SK-N-SH (cell line): ENCODE measurements around the gene SEMA3C. TPM values are rescaled to one million over a fixed set of nuclear protein-coding genes. Genes with fewer than 3 reads are reported as not detected.
A peak's percentile ranks its signal among the peaks of the same experiment; 100 is the strongest.

Experiments
- CTCF ChIA-PET: fragments of 300-600, 350-600 bp; formaldehyde crosslinking; extraction: SDS; loops from one replicate; lab custom pipeline; 2021; lab: Yijun Ruan, JAX
- POLR2A ChIA-PET: fragments of 350-600 bp; sonication (Branson Sonifier 250); formaldehyde crosslinking; extraction: SDS; loops from one replicate; lab custom pipeline; 2020; ENCODE audit warnings: antibody characterized with exemption, inconsistent platforms; lab: Yijun Ruan, JAX
- DNase-seq: peaks from one replicate; pipeline ENCODE4 v3.0.0; 2012
- H2AFZ ChIP-seq: fragments of 200-600 bp; sonication (generic); 2 replicates; pipeline ENCODE4 v1.8.1; 2016; ENCODE audit warnings: antibody characterized with exemption, mild to moderate bottlenecking, low read depth
- H3F3A ChIP-seq: fragments of 200-600 bp; sonication (generic); replicated peaks from 2 replicates; pipeline ENCODE3; 2016; ENCODE audit warnings: antibody characterized with exemption, mild to moderate bottlenecking; ENCODE audit not compliant: insufficient read depth
- H3K27ac ChIP-seq, 2 experiments: fragments of 200-500 bp in 1 of 2; fragments of 200-600 bp in 1 of 2; sonication (Bioruptor generic) in 1 of 2; sonication (generic), shearing (Covaris generic) in 1 of 2; 2 replicates each; pipeline versions ENCODE4 v1.5.1 to v1.6.1; 2014 to 2016; ENCODE audit warnings: low read depth in 2 of 2, inconsistent platforms in 1 of 2, low read length in 1 of 2, mild to moderate bottlenecking in 1 of 2, mixed read lengths in 1 of 2
- H3K27me3 ChIP-seq: fragments of 200-600 bp; sonication (generic), shearing (Covaris generic); 2 replicates; pipeline ENCODE4 v1.6.1; 2016; ENCODE audit warnings: mixed run types; ENCODE audit not compliant: insufficient read depth
- H3K36me3 ChIP-seq, 2 experiments: fragments of 200-500 bp in 1 of 2; fragments of 200-600 bp in 1 of 2; sonication (Bioruptor generic) in 1 of 2; sonication (generic) in 1 of 2; replicated peaks in 1 of 2; 2 replicates each; pipeline versions ENCODE3 to v1.5.1; 2014 to 2016; ENCODE audit warnings: low read length in 1 of 2, mild to moderate bottlenecking in 1 of 2; ENCODE audit not compliant: insufficient read depth in 2 of 2, control insufficient read depth in 1 of 2
- H3K4me1 ChIP-seq, 2 experiments: fragments of 200-500 bp in 1 of 2; fragments of 200-600 bp in 1 of 2; sonication (Bioruptor generic) in 1 of 2; sonication (generic), shearing (Covaris generic) in 1 of 2; 2 replicates each; pipeline versions ENCODE4 v1.5.1 to v1.6.1; 2014 to 2016; ENCODE audit warnings: low read depth in 1 of 2, low read length in 1 of 2, mixed run types in 1 of 2; ENCODE audit not compliant: insufficient read depth in 2 of 2, control insufficient read depth in 1 of 2
- H3K4me2 ChIP-seq: fragments of 200-600 bp; sonication (generic), shearing (Covaris generic); 2 replicates; pipeline ENCODE4 v1.6.1; 2017; ENCODE audit warnings: mixed run types
- H3K4me3 ChIP-seq, 2 experiments: fragments of 200-500 bp in 1 of 2; fragments of 200-600 bp in 1 of 2; sonication (Bioruptor generic) in 1 of 2; sonication (generic), shearing (Covaris generic) in 1 of 2; 2 replicates each; pipeline versions ENCODE4 v1.5.1 to v1.8.1; 2014 to 2016; ENCODE audit warnings: low read depth in 2 of 2, inconsistent platforms in 1 of 2, low read length in 1 of 2, mild to moderate bottlenecking in 1 of 2, mixed read lengths in 1 of 2, moderate library complexity in 1 of 2
- H3K79me2 ChIP-seq: fragments of 200-600 bp; sonication (generic); 2 replicates; pipeline ENCODE4 v1.8.1; 2017; ENCODE audit warnings: mild to moderate bottlenecking; ENCODE audit not compliant: insufficient read depth
- H3K9ac ChIP-seq: fragments of 200-600 bp; sonication (generic); 2 replicates; pipeline ENCODE4 v1.6.1; 2017; ENCODE audit warnings: mixed run types
- H3K9me2 ChIP-seq: fragments of 200-600 bp; sonication (generic); 2 replicates; pipeline ENCODE4 v1.6.1; 2017; ENCODE audit warnings: mixed run types
- H3K9me3 ChIP-seq: fragments of 200-600 bp; sonication (generic); 2 replicates; pipeline ENCODE4 v1.6.1; 2017; ENCODE audit warnings: mixed run types, mild to moderate bottlenecking, moderate library complexity
- H4K20me1 ChIP-seq: fragments of 200-600 bp; sonication (generic); 2 replicates; pipeline ENCODE4 v1.6.1; 2017; ENCODE audit warnings: mild to moderate bottlenecking, mixed run types; ENCODE audit not compliant: insufficient read depth
- CHD2 ChIP-seq: fragments of 150-350 bp; IDR thresholded peaks from 2 replicates; pipeline ENCODE4 v1.6.1; 2018; ENCODE audit warnings: low read length; ENCODE audit not compliant: partially characterized antibody
- EP300 ChIP-seq, 2 experiments: IDR thresholded peaks; 2 replicates each; pipeline versions ENCODE4 v1.4.0 to v1.6.1; 2012; ENCODE audit warnings: borderline replicate concordance in 1 of 2, low read depth in 1 of 2, low read length in 1 of 2
- EZH2phosphoT487 ChIP-seq: fragments of 200-600 bp; sonication (generic); IDR thresholded peaks from 2 replicates; pipeline ENCODE4 v1.6.1; 2017; ENCODE audit warnings: low read depth, mixed run types, mild to moderate bottlenecking, antibody characterized with exemption, moderate library complexity, borderline replicate concordance
- FOSL2 ChIP-seq: IDR thresholded peaks from 2 replicates; pipeline ENCODE4 v1.4.0; 2012; ENCODE audit warnings: low read depth, mild to moderate bottlenecking, moderate library complexity, borderline replicate concordance
- FOXM1 ChIP-seq: IDR thresholded peaks from 2 replicates; pipeline ENCODE4 v1.4.0; 2012; ENCODE audit warnings: low read depth, mild to moderate bottlenecking
- GABPA ChIP-seq: IDR thresholded peaks from 2 replicates; pipeline ENCODE4 v1.4.0; 2012; ENCODE audit warnings: low read depth, mild to moderate bottlenecking
- GATA2 ChIP-seq: sonication (generic); formaldehyde crosslinking; IDR thresholded peaks from 2 replicates; pipeline ENCODE4 v1.5.0; 2020; ENCODE audit warnings: mild to moderate bottlenecking, missing genetic modification reagents
- IRF3 ChIP-seq: fragments of 150-350 bp; IDR thresholded peaks from 2 replicates; pipeline ENCODE4 v1.6.1; 2016; ENCODE audit warnings: mild to moderate bottlenecking, low read depth, low read length
- JUND ChIP-seq: IDR thresholded peaks from 2 replicates; pipeline ENCODE4 v1.4.0; 2012
- MAX ChIP-seq: IDR thresholded peaks from 2 replicates; pipeline ENCODE4 v1.4.0; 2012; ENCODE audit warnings: low read depth
- MXI1 ChIP-seq: IDR thresholded peaks from 2 replicates; pipeline ENCODE4 v1.6.1; 2012; ENCODE audit warnings: mild to moderate bottlenecking, low read depth, low read length, improper control_type of control experiment
- NFIC ChIP-seq: IDR thresholded peaks from 2 replicates; pipeline ENCODE4 v1.4.0; 2012; ENCODE audit warnings: borderline replicate concordance
- NRF1 ChIP-seq: IDR thresholded peaks from 2 replicates; pipeline ENCODE4 v1.6.1; 2012; ENCODE audit warnings: low read depth, mild to moderate bottlenecking, low read length
- PBX3 ChIP-seq: IDR thresholded peaks from 2 replicates; pipeline ENCODE4; 2012
- RAD21 ChIP-seq: IDR thresholded peaks from 2 replicates; pipeline ENCODE4 v1.6.1; 2012; ENCODE audit warnings: mild to moderate bottlenecking, low read length
- RCOR1 ChIP-seq: fragments of 150-350 bp; IDR thresholded peaks from 2 replicates; pipeline ENCODE4 v1.6.1; 2017; ENCODE audit warnings: antibody characterized with exemption, low read length
- REST ChIP-seq: IDR thresholded peaks from 2 replicates; pipeline ENCODE4 v1.6.1; 2012; ENCODE audit warnings: mild to moderate bottlenecking, low read depth, low read length, moderate library complexity
- RXRA ChIP-seq: IDR thresholded peaks from 2 replicates; pipeline ENCODE4 v1.4.0; 2012; ENCODE audit warnings: low read depth, mild to moderate bottlenecking, borderline replicate concordance
- SIN3A ChIP-seq: IDR thresholded peaks from 2 replicates; pipeline ENCODE4 v1.6.1; 2012; ENCODE audit warnings: low read depth, mild to moderate bottlenecking, low read length, moderate library complexity, borderline replicate concordance
- SMC3 ChIP-seq: IDR thresholded peaks from 2 replicates; pipeline ENCODE4 v1.6.1; 2012; ENCODE audit warnings: low read depth, low read length, improper control_type of control experiment
- TCF12 ChIP-seq: IDR thresholded peaks from 2 replicates; pipeline ENCODE4 v1.4.0; 2012
- YY1 ChIP-seq: IDR thresholded peaks from 2 replicates; pipeline ENCODE4 v1.4.0; 2012; ENCODE audit warnings: low read depth, mild to moderate bottlenecking
- WGBS: methylation state at CpG from one replicate; pipeline ENCODE4 v1.1.6; 2017; ENCODE audit warnings: low lambda C conversion rate; 5-methylcytosine and 5-hydroxymethylcytosine counted together
- polyA plus RNA-seq, 3 experiments: library from polyadenylated mRNA; depleted of rRNA; stranded (reverse); fragments of >200 nt; gene quantifications; 2 replicates each; pipeline ENCODE4 v1.2.3, GENCODE V29; 2012

Gene SEMA3C
- polyA plus RNA-seq, 1 of the 3 experiments (the other 2 are of a cell fraction) = 51.1 TPM

- Histone ChIP-seq H3K4me3 (no peak overlapping the region), H3K4me2 (no peak overlapping the region), H3K79me2 (no peaks in the 10 kb centered on the region), H3K9me3 (no peaks in the 10 kb centered on the region), H3K36me3 (peaks cover 14 to 19% of the 10 kb centered on the region in 2 experiments), H3K27ac (peak overlapping the region; percentile 0 to 86; a peak in 2 of 4 replicates), H3K9me2 (no peaks in the 10 kb centered on the region), H2AFZ (no peak overlapping the region), H3K9ac (no peak overlapping the region), H4K20me1 (no peaks in the 10 kb centered on the region), H3F3A (peaks cover 6% of the 10 kb centered on the region), H3K4me1 (peaks cover 0 to 19% of the 10 kb centered on the region in 2 experiments; a peak in 2 of 4 replicates), H3K27me3 (no peaks in the 10 kb centered on the region)
- DNase-seq = peak; percentile 45
- ChIA-PET CTCF (interaction anchor here (0.7 to 1.0 kb wide), 3 partner anchors 21 to 755 kb away, joined by 3 read pairs; partner anchors contain the start of gene SEMA3C), POLR2A (interaction anchor here (1.5 kb wide), 1 partner anchor 26 kb away, joined by 3 read pairs; no protein-coding TSS in a partner anchor)
- WGBS = 59% methylated on average over 2 of the region's 2 CpGs
- no peak for TF ChIP-seq YY1
- no peak for TF ChIP-seq NFIC
- peak in 1 of 2 experiments; percentile 82; a peak in 2 of 4 replicates for TF ChIP-seq EP300 (IDR thresholded peaks at IDR 0.05; ENCODE audit: borderline replicate concordance in 1 of 2, low read depth in 1 of 2, low read length in 1 of 2)
- peak; percentile 8; the same call in 1 of the 2 replicates for TF ChIP-seq JUND
- TF ChIP-seq RAD21 = 0 out of 2 replicates have a peak, but pooled peaks have one; percentile 15
- TF ChIP-seq IRF3 = no peak
- TF ChIP-seq FOXM1 = no peak
- no peak for TF ChIP-seq SMC3
- peak; percentile 43 for TF ChIP-seq CHD2
- no peak for TF ChIP-seq SIN3A
- TF ChIP-seq RXRA = no peak
- TF ChIP-seq FOSL2 = no peak
- 0 out of 2 replicates have a peak, but pooled peaks have one; percentile 45 for TF ChIP-seq MXI1
- peak; percentile 56 for TF ChIP-seq RCOR1
- TF ChIP-seq GABPA = no peak
- peak; percentile 45; the same call in 1 of the 2 replicates for TF ChIP-seq GATA2 (CRISPR knock-in tag)
- no peak for TF ChIP-seq NRF1
- TF ChIP-seq REST = no peak
- TF ChIP-seq EZH2phosphoT487 = no peak
- peak; percentile 58 for TF ChIP-seq TCF12
- TF ChIP-seq PBX3 = peak; percentile 47
- no peak for TF ChIP-seq MAX
Measured at GRCh38 chr7:80816806-80817205, 102.0 kb downstream of the SEMA3C start.
